GM12891 (cell line): ENCODE data around the gene RELCH.

Source experiments
- POLR2A ChIP-seq: IDR thresholded peaks from 2 replicates; pipeline ENCODE4 v1.6.1; 2011; ENCODE audit warnings: low read depth, low read length, control low read depth
- POLR2AphosphoS5 ChIP-seq: IDR thresholded peaks from 2 replicates; pipeline ENCODE4 v1.6.1; 2011; ENCODE audit warnings: low read depth, low read length, control low read depth
- POU2F2 ChIP-seq: IDR thresholded peaks from 2 replicates; pipeline ENCODE4 v1.6.1; 2011; ENCODE audit warnings: low read depth, mild to moderate bottlenecking, control low read depth, low read length, moderate library complexity
- SPI1 ChIP-seq: IDR thresholded peaks from 2 replicates; pipeline ENCODE4 v1.6.1; 2011; ENCODE audit warnings: low read depth, low read length, control low read depth

- TF ChIP-seq POLR2AphosphoS5 (no peak), POLR2A (no peak), POU2F2 (no peak), SPI1 (no peak)
These were observed 35.8 kb upstream of the RELCH start for GRCh38 chr18:62151068-62151771.
